ENCODE measurements around the gene TMEM212.
"Not testable (repeated sequence)": the region's sequence is repeated elsewhere in the genome, so short reads cannot be mapped to it uniquely, and the experiment has no call there.

The TMEM212 gene

GRCh38 chr3:171850960-171851659 is 8.0 kb downstream of the TMEM212 start:
- in situ Hi-C loops (cut with MboI; ENCODE audit: low pct_unique_long_range_greater_than_20kb, low sequenced_read_pairs, unreplicated experiment), result no loop called here
- no peak for DNase-seq (ENCODE audit: low spot score)
- TF ChIP-seq CTCF (IDR thresholded peaks at IDR 0.05; ENCODE audit: extremely low read depth, insufficient read depth, missing control alignments), result no peak

GRCh38 chr3:171851660-171852058 is 8.5 kb downstream of the TMEM212 start:
- no peak for DNase-seq (ENCODE audit: low spot score)
- in situ Hi-C loops (cut with MboI; ENCODE audit: low pct_unique_long_range_greater_than_20kb, low sequenced_read_pairs, unreplicated experiment), result no loop called here
- TF ChIP-seq CTCF (IDR thresholded peaks at IDR 0.05; ENCODE audit: extremely low read depth, insufficient read depth, missing control alignments), result no peak

- DNase-seq (ENCODE audit: low spot score), result no peak
- in situ Hi-C loops (cut with MboI; ENCODE audit: low pct_unique_long_range_greater_than_20kb, low sequenced_read_pairs, unreplicated experiment), result no loop called here
- TF ChIP-seq CTCF (IDR thresholded peaks at IDR 0.05; ENCODE audit: extremely low read depth, insufficient read depth, missing control alignments), result no peak
Observed at GRCh38 chr3:171854649-171855305, 11.6 kb downstream of the TMEM212 start.

- in situ Hi-C loops (cut with MboI; ENCODE audit: low pct_unique_long_range_greater_than_20kb, low sequenced_read_pairs, unreplicated experiment); DNase-seq (ENCODE audit: low spot score): not testable (repeated sequence)
Observed at GRCh38 chr3:171858770-171859169, 15.6 kb downstream of the TMEM212 start.

GRCh38 chr3:171860830-171861535 is 17.8 kb downstream of the TMEM212 start:
- in situ Hi-C loops (cut with MboI; ENCODE audit: low pct_unique_long_range_greater_than_20kb, low sequenced_read_pairs, unreplicated experiment), result no loop called here
- no peak for TF ChIP-seq CTCF (IDR thresholded peaks at IDR 0.05; ENCODE audit: extremely low read depth, insufficient read depth, missing control alignments)
- no peak for DNase-seq (ENCODE audit: low spot score)

- TF ChIP-seq CTCF (IDR thresholded peaks at IDR 0.05; ENCODE audit: extremely low read depth, insufficient read depth, missing control alignments), result no peak
- no peak for DNase-seq (ENCODE audit: low spot score)
- in situ Hi-C loops (cut with MboI; ENCODE audit: low pct_unique_long_range_greater_than_20kb, low sequenced_read_pairs, unreplicated experiment), result no loop called here
Observed at GRCh38 chr3:171862392-171862791, 19.2 kb downstream of the TMEM212 start.

All from GM13977 (cell line).